CD4-positive, alpha-beta T cell treated with Interleukin-2 at 100 ng/mL for 4 hours (primary cell): Measurements from ENCODE around the gene RTN1.

Source experiments
- DNase-seq: peaks from one replicate; pipeline ENCODE4 v3.0.0-alpha.2; 2020; ENCODE audit warnings: low spot score

The RTN1 gene

DNA sequence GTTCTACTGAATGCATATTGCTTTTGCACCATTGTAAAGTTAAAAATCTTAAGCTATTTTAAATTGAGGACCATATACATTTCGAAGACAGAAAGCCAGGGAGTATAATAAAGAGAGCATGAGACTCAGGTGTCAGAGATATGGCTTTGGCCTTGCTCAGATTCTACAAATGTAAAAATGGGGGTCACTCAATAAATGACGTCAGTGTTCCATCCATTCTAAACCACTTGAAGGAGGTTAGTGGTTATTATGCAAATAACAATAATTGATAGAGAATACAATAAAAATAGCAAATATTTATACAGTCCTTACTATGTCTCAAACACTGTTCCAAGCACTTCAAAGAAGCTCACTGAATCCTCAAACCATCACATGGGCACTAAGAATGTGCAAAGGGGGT, 20.1 kb downstream of the RTN1 start:
- DNase-seq = no peak

DNA sequence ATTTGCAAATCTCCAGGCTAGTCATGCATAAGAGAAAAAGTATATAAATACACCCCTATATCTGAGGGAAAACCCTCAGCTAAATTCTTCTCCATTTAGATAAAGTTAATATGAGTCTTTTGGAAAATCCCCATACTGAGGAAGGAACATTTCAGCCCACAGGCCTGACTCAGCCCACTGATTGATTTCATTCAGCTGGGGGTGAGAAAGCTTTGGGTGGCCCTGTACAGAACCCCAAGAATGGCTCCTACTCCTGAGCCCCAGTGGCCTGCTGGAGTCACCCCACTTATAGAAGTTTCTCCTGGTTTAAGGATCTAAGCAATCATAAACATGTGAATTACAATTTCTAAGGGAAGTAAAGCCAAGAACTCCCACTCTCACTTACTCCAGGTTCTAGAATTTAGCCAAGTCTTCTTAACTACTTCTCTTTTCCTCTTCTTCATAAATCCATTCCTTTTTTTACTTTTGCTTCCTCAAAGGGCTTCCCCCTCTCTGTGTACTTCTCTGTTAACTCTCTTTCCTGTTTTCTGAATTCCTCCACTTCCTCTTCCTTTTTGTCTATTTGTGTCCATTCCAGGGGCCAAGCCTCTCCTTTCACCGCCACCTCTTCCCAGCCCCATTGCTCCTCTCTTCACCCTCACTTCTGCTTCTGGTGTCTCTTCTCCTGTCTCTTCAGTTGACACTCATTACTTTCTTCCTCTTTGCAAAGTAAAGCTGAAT, 21.0 kb downstream of the RTN1 start:
- DNase-seq = no peak

DNA sequence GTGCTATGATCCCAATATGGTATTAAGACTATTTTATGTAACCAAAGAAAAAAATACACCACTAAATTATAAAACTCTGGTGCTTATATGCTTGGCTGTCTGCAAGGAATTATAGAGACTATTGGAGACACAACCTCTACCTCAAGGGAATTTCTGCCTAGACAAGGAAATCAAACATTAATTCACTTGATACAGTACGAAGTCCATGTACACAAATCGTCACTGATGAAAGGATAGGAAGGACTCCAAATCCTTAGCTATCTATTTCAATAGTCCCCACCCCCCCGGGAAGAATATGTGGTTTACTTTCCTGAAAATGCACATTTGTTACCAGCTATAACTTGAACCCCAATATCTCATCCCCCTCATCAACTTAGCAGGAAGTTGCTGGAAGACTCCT, 21.9 kb downstream of the RTN1 start:
- no peak for DNase-seq

DNA sequence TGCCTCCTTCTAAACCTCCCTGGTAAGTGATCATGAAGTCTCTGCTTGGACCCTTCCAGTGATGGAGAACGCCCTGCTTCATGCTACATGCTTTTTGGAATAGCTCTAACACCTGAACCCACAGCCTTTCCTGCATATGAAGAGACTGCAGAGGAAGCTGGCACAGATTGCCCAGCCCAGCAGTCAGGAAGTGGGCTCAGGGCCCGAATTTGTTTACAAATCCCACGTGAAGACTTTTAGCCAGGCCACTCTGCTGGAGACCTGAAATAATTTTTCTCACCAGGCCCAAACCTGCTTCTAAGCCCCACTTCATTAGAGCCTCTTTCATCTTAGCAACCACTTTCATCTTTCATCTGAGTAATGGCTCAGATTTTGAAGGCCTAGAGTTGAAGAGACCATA, 22.9 kb downstream of the RTN1 start:
- DNase-seq = no peak

DNA sequence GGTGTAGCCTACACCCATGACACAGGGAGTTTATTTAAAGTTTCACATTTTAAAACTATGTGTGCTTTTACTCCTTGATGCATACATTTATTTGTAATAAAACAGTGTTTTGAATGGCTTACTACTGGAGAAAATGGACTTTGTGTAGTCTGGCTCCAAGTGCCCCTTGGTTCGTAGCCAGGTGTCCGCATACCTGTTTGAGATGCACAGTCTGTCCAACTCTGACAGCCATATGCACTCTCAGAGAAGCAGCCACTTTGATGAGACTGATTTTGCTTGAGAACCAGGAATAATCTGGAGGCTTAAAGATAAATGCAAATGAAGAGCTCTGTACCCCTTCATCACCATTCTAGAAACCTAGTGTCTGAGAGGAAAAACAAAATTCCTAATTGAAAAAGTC, 24.0 kb downstream of the RTN1 start:
- no peak for DNase-seq

DNA sequence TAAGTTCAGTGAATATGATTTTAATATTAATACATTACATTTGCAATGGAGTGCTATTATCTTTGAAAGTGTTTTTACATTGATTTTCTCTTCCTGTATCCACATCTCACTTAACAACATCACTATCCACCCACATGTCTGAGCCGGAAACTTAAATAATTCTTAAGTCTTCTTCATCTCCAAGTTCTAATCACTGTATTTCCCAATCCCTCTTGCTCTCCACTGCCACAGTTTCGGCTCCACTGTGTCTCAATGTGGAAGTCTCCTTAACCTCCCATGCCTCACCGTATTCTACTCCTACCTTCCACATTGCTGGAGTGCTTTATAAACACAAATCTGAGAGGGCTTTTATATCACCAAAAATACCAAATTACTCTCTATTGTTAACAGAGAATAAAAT, 25.3 kb downstream of the RTN1 start:
- DNase-seq = no peak

DNA sequence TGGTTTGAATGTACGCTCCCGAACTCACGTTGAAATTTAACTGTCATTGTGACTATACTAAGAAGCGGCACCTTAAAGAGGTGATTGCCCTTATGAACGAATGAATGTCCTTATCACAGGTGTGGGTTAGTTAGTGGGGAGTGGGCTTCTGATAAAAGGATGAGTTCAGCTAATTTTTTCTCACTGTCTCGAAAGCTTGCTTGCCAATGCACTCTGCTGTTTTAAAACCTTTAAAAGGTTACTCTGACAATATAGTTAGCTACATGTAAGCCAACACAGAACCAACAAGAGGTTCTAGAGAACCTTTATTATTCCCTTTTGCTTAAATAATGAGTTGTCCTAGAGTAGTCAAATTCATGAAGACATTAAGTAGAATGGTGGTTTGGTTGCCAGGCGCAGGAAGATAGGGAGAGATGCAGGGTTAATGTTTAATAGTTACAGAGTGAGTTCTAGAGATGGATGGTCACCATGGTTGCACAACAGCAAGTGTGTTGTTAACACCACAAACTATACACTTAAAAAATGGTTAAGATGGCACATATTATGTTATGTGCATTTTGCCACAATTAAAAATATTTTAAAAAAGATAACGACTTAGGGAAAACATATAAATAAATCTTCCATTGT, 26.3 kb downstream of the RTN1 start:
- no peak for DNase-seq

DNA sequence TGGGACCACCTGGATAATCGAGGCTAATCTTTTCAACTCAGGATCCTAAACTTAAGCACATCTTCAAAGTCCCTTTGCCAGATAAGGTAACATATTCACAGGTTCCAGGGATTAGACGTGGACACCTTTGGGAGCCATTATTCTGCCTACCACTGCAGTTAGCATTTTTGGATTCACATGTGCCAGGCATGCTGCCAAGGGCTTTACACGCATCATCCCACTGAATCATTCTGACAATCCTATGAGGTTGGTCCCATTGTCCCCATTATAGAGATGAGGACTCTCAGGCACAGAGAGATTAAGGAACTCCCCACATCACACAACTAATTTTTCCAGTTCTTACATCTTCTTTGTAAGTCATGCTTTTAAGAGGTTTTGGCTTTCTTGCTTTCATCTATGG, 34.5 kb downstream of the RTN1 start:
- DNase-seq = no peak

DNA sequence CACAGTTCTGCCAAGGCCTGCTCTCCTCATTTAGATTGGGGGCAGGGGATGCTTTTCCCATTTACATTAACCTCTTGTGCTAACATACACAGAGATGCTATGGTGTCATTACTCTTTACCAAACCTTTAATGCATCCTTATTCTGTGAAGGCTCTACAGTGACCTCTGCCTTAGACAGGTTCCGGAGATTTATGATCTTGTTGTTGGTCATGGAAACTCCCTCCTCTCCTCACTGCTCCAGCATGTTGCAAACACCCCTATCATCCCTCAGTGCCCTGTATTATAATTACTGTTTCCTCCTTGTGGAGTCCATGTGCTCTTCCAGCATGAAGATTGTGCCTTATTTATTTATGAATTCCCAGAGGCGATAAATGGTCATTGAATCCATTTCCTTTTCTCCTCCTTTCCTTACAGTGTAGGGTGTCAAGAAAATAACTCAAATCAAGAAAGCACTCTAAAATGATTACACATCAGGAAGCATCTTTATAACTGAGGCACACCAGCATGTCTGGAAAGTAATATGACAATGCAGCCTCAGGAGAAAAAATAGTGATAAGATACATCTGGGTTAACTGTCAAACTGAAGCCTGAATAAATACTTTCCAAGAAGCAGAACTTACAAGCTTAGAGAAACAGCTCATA, 37.8 kb downstream of the RTN1 start:
- no peak for DNase-seq

DNA sequence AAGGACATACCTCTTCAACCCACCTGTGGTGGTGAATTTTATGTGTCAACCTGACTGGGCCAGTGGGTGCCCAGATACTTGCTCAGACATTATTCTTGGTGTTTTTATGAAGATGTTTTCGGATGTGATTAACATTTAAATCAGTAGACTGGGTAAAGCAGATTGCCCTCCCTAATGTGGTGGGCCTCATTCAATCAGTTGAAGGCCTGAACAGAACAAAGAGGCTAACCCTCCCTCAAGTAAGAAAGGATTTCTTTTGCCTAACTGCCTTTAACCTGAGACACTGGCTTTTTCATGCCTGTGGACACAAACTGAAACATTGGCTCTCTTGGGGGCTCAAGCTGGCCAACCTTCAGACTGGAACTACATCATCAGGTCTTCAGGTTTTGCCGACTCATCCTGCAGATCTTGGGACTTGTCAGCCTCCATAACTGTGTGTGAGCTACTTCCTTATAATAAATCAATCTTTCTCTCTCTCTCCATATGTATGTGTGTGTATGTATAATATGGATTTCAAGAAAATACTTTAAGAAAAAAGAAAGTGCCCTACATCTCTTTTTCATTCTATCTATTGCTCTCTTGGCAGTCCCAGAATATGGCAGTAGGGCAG, 39.4 kb downstream of the RTN1 start:
- no peak for DNase-seq

DNA sequence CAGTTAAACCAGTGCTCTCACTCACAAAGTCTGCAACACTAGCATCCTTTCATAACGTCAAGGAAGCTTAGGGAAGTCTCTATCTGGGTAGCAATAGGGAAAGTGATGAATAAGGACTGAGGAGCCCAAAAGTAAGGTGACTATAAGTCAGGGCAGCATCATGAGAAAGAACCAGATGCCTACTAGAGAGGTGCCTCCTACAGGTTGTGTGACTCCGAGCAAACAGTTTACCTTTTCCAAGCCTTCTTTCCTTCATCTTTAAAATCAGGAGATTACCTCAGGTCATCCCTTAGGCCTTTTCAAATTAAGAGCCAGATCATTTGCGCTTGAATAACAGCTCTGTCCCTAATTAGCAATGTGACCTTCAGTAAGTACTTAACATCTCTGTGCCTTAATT, 40.2 kb downstream of the RTN1 start:
- no peak for DNase-seq

DNA sequence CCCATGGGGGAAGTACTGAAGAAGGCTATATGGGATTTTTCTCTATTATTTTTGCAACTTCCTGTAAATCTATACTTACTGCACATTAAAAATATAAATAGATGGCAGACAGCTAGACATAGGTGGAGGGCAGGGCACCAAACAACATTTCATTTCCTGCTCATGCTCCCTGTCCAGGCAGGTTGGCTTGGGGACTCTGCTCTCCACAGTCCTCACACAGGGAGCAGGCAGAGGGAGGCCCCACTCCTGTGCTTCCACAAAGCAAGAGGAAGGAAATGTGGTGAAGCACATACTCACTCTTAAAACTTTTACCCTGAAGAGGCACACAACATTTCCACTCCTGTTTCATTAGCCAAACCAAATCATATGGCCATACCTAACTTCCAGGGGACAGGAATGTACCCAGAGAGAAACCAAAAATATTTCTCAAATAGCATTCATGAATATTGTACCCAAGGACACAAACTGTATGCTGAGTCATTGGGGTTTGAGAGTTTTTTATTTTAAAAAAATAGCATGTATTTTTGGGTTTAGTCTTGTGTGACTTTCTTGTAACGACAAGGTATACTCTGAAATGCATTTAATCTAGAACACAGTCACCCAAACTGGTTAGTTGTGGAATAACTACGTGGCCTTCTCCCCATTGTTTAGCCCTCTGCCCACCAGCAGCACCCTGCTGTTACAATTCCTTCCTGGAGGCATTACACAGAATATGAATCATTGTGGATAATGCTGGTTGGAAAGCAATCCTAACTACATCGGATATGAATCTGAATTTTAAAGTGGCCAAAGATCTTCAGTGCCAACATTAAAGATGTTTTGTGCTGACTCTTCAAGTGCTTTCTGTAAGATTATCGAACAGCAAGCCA, 40.9 kb downstream of the RTN1 start:
- DNase-seq = no peak

DNA sequence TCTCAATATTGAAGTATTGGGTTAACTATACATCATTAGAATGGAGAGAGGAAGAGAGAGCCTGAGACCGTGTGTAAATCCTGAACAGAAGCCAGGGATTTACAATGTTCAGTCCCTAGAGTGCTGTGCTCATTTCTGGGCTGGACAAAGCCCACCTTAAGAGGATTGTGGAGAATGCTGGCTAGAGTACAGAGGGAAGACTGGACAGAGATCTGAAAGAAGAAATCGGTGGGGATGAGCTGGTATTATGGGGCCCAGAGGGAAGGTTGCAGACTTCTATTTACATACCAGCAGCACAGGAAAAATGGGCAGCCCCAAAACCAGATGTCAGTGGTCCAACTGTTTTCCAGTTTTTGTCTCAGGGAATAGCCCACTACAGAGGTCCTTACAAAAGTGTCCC, 42.3 kb downstream of the RTN1 start:
- no peak for DNase-seq

DNA sequence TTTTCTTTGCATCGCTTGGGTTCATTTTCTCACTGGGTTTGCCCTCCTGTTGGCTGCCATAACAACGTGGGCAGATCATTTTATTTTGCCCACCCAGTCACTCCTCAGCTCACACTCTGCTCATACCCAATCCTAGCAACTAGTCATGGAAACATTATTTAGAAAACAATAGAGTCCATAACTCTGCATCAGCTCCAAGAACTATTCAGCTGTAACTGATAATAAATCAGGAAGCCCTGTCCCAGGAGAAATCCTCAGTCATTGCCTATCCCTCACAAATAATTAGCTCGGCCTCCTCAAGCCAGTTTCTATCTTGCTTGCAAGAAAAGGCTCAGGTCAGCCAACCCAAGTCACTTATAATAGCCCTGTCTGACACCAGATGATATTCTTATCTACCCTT, 43.2 kb downstream of the RTN1 start:
- DNase-seq = no peak

DNA sequence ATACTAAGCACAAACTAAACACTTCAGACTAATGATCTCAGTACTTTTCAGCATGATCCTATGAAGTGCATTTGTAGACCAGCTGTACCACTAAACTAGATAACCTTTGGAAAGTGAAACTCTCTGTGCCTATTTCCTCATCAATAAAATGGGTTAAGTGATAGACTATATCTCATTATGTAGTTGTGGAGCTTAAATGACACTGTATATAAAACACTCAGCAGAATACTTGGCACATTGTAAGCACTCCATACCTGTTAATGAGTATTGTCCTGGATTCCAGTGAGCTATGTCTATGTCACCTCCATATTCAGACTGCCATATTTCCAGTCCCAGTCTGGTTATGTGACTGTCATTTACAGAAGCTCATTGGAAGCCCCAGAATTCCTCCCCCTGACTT, 44.4 kb downstream of the RTN1 start:
- no peak for DNase-seq

DNA sequence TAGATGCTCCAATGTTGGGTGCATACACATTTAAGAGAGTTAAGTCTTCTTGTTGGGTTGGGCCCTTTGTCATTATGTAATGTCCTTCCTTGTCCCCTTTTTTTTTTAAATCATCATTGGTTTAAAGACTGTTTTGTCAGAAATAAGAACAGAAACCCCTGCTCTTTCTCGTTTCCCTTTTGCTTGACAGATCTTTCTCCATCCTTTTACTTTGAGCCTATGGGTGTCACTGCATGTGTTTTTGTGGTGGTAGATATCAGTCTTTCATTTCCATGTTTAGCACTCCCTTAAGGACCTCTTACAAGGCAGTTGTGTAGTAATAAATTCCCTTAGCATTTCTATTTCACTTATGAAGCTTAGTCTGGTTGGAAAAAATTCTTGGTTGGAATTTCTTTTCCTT, 47.4 kb downstream of the RTN1 start:
- DNase-seq = no peak

DNA sequence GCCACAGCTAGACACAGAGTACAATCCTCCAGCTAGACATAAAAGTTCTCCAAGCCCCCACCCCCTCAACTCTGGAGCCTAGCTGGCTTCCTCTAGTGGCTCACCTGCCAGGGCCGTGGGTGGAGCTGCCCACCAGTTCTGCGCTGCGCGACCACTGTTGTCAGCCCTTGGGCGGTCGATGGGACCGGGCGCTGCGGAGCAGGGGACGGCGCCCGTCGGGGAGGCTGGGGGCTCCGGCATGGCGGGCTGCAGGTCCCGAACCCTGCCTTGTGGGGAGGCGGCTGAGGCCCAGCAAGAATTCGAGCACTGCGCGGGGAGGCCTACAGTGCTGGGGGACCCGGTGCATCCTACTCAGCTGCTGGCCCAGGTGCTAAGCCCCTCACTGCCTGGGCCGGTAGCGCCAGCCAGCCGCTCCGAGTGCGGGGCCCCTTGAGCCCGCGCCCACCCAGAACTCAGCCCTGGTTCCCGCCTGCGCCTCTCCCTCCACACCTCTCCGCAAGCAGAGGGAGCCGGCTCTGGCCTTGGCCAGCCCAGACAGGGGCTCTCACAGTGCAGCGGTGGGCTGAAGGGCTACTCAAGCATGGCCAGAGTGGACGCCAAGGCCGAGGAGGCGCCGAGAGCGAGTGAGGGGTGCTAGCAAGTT, 51.0 kb downstream of the RTN1 start:
- DNase-seq = no peak

DNA sequence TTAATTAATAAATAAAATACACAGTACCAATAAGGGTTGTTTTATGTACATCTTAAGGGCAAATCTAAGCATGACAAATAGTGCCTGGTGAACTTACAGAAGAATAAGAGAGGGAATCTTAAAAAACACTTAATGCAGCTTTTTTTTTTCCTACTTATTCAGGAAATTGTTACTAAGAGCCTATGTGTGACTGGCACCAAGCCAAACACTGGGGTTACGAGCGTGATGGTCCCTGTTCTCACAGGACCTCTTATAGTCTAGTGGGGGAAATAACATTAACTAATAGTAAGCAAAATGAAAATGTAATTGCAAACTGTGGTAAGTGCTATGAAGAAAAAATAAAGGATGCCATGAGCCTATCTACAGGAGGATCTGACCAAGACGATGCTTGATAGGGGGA, 53.6 kb downstream of the RTN1 start:
- no peak for DNase-seq

DNA sequence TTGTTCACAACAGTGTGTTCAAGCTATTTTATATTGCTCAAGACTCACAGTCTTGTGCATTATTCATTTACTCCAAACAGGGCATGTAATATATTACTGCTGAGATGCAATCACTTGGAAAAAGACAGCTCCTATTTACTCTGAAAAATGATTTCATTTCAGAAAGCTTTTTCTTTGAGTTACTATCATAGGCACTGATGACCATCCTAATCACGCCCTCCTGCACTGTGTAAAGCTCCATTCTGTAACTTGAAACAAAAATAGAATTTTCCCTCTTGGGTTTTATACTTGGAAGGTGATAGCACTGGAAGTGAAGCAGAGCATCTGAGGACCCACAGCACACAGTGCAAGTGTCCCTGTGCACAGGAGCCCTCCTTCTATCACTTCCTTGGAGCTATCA, 55.6 kb downstream of the RTN1 start:
- no peak for DNase-seq

DNA sequence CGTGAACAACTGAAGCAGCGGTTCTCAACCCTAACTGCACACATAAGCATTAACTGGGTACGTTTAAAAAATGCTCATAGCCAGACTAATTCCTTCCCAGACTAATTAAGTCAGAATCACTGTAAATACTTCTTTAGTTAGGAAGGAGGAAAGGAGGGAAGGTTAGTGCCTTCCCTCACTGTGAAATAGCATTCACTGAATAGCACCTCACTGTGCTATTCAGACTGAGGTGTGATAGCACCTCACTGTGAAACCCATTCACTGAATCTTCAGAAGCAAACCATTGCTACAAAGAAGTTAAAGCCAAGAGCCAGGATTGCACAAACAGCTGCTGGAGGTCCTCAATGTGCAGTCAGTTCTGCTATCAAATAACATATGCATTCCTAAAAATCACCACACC, 58.8 kb downstream of the RTN1 start:
- no peak for DNase-seq

DNA sequence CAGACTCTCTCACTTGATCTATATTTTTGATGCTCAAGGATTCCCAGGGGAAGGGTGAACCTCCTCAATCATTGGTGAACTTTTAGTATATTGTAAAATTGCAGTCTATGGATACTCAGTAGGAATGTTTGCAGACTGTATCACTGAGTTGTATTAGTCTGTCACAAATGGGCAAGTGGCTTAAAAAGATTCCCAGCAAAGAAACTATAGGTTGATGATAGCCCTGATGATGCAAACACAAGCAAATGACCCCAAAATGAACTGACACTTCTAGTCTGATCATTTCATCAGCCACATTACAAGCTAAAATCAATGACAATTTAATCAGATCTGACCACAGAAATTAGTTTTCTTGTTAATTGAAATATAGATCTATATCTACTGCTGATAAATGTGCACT, 59.5 kb downstream of the RTN1 start:
- DNase-seq = no peak

DNA sequence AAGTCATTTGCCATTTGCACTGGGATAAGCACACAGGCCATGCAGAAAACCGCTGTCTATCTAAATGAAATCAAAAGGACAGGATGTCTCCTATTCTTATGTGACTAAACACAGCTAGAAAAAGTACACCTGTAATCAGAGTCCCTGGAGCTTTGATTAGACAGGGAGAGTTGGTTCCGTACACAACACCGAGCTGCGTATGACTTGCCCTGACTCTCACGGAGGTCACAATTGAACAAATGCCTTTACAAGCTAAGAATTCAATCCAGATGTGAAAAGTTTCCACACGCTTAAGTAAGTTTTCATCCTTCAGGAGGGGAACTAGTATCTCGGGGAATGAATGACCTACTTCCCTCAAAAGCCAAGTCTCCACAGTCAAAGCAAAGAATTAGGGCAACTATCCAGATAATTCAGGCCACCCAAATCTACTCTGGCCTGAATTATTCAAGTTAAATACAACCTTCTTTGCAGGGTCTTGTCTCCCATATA, 67.5 kb downstream of the RTN1 start:
- DNase-seq = no peak
